Erythroblast (primary cell): Measurements from ENCODE around the gene EPHA1.

Experiments used
- GATA1 ChIP-seq: IDR thresholded peaks from 2 replicates; pipeline ENCODE4 v1.6.1; 2011; ENCODE audit warnings: low read depth, mild to moderate bottlenecking, control low read depth, low read length, moderate library complexity
- POLR2A ChIP-seq: IDR thresholded peaks from 2 replicates; pipeline ENCODE4 v1.6.1; 2011; ENCODE audit warnings: mild to moderate bottlenecking, low read length

DNA sequence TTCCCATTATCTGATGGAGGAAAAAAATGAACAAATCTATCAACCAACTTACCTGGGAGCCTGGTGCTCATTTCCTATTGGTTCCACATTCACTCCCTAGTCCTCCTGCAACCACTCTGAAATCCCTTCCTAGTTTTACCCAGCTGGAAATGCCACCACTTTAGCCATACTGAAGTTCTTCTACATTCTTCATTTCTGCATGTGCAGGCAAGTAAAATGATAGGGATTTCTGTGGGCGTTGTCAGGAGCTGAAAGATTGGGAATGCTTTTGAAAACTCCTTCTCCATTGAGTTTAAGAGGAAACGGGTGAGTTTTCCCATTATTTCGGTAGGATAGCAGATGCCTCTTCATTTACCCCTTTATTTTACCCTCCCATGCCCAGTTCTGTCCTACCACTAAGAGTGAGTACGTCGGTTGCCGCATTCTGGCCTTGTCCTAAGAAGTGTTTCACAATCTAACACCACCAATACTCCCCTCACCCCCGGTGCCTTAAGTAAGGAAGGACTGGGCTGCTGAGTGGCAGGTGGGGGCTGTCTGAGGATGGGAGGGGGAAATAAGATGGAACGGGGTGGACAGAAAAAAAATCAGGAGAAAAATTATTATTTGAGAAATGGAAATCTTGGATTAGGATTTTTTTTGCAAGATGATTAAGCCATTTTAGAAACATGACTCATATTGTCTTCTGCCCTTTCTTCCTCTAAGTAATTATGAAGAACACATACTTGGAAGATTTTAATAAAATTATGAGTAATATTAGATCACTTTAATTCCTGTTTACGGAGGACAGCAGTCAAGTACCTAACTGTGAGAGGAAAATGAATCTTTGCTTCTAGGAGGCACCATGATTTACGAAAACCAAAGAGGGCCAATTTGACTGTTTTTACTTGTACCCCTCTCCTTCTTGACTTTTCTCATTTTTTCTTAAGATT is 21.4 kb upstream of the EPHA1 start:
- no peak for TF ChIP-seq POLR2A
- no peak for TF ChIP-seq GATA1
